ENCODE results near the gene POU5F1. TPM values are rescaled to one million over a fixed set of nuclear protein-coding genes. Genes with fewer than 3 reads are reported as not detected.

Gene POU5F1
- total RNA-seq, 1 donor from 2014 or later = not detected

DNA sequence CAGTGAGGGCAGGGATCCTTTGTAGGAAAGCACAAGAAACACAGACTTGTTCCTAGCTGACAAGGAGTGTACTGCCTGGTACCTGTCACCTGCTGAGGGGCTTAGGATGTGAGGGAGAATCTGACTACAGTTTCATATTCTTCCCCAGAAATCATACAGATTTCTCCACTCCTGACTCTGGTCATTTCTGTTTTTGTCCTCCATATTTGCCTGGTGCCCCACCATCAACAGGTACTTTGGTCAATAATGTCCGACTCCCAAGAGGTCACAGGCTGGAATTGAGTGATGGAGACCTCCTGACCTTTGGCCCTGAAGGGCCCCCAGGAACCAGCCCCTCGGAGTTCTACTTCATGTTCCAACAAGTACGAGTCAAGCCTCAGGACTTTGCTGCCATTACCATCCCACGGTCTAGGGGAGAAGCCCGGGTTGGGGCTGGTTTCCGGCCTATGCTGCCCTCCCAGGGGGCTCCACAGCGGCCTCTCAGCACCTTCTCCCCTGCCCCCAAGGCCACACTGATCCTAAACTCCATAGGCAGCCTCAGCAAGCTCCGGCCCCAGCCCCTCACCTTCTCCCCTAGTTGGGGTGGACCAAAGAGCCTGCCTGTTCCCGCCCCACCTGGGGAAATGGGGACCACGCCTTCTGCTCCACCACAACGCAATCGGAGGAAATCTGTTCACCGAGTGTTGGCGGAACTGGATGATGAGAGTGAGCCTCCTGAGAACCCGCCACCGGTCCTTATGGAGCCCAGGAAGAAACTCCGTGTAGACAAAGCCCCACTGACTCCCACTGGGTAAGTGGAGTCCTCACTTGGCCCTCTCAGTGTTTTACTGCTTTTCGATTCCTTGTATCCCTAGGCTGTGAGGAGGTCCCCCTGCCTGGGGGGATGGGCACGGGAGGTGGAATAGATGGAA is 9.0 kb downstream of the POU5F1 start:
- TF ChIP-seq, protein P1, sequence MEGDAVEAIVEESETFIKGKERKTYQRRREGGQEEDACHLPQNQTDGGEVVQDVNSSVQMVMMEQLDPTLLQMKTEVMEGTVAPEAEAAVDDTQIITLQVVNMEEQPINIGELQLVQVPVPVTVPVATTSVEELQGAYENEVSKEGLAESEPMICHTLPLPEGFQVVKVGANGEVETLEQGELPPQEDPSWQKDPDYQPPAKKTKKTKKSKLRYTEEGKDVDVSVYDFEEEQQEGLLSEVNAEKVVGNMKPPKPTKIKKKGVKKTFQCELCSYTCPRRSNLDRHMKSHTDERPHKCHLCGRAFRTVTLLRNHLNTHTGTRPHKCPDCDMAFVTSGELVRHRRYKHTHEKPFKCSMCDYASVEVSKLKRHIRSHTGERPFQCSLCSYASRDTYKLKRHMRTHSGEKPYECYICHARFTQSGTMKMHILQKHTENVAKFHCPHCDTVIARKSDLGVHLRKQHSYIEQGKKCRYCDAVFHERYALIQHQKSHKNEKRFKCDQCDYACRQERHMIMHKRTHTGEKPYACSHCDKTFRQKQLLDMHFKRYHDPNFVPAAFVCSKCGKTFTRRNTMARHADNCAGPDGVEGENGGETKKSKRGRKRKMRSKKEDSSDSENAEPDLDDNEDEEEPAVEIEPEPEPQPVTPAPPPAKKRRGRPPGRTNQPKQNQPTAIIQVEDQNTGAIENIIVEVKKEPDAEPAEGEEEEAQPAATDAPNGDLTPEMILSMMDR (IDR thresholded peaks at IDR 0.05) = no peak
- no peaks in the 10 kb centered on the region for H3K27me3 Mint-ChIP-seq (ENCODE audit: unreplicated experiment)
- no peak overlapping the region for H3K4me3 Mint-ChIP-seq (ENCODE audit: unreplicated experiment)
- H3K36me3 Mint-ChIP-seq (ENCODE audit: unreplicated experiment) = peaks cover 2% of the 10 kb centered on the region
- H3K4me1 Mint-ChIP-seq (ENCODE audit: unreplicated experiment) = peaks cover 23% of the 10 kb centered on the region
- no peaks in the 10 kb centered on the region for H3K9me3 Mint-ChIP-seq (ENCODE audit: unreplicated experiment)
- no peak for DNase-seq (ENCODE audit: extremely low spot score, unreplicated experiment)
- no peak overlapping the region for H3K27ac Mint-ChIP-seq (ENCODE audit: unreplicated experiment)

DNA sequence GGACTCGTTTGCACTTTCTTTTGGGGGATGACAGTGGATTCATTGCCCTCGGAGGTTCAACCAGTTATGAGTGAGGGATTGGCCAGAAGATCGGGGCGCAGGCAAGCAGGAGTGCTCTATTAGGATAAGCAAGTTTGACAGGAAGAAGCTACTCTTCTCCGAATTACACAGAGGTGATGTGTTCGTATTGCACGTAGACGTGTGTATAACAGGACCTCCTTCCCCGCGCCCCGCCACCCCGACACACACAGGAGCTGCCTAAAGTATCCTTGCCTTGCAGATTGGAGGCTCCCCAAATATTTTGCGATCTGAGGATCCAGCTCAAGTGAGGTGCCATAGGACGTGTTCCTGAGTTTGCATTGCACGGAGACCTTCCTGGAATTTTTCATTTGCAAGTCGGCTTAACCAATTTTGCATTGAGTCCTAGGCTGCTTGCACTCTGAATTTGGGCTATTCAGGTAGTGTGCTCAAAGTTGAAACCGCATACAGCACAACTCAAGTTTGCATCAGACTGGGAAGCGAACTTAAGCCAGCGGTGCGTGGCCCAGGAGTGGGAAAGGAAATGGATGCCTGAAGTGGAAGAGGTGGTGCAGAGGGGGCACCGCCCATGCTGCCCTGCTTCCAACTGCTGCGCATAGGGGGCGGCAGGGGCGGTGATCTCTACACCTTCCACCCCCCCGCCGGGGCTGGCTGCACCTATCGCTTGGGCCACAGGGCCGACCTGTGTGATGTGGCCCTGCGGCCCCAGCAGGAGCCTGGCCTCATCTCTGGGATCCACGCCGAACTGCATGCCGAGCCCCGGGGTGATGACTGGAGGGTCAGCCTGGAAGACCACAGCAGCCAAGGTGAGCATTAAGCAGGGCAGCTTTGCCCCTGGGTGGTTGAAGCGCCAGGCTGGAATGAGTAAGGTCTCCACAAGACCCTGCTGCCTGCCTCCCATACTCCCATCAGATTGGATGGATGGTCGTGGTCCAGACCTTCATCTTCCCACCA is 11.3 kb downstream of the POU5F1 start:
- peak overlapping the region; percentile 86 for H3K27ac Mint-ChIP-seq (ENCODE audit: unreplicated experiment)
- TF ChIP-seq, protein P1 (IDR thresholded peaks at IDR 0.05) = no peak
- H3K27me3 Mint-ChIP-seq (ENCODE audit: unreplicated experiment) = no peaks in the 10 kb centered on the region
- DNase-seq (ENCODE audit: extremely low spot score, unreplicated experiment) = no peak
- peaks cover 9% of the 10 kb centered on the region for H3K36me3 Mint-ChIP-seq (ENCODE audit: unreplicated experiment)
- no peaks in the 10 kb centered on the region for H3K9me3 Mint-ChIP-seq (ENCODE audit: unreplicated experiment)
- H3K4me1 Mint-ChIP-seq (ENCODE audit: unreplicated experiment) = peaks cover 23% of the 10 kb centered on the region
- peak overlapping the region; percentile 89 for H3K4me3 Mint-ChIP-seq (ENCODE audit: unreplicated experiment)

DNA sequence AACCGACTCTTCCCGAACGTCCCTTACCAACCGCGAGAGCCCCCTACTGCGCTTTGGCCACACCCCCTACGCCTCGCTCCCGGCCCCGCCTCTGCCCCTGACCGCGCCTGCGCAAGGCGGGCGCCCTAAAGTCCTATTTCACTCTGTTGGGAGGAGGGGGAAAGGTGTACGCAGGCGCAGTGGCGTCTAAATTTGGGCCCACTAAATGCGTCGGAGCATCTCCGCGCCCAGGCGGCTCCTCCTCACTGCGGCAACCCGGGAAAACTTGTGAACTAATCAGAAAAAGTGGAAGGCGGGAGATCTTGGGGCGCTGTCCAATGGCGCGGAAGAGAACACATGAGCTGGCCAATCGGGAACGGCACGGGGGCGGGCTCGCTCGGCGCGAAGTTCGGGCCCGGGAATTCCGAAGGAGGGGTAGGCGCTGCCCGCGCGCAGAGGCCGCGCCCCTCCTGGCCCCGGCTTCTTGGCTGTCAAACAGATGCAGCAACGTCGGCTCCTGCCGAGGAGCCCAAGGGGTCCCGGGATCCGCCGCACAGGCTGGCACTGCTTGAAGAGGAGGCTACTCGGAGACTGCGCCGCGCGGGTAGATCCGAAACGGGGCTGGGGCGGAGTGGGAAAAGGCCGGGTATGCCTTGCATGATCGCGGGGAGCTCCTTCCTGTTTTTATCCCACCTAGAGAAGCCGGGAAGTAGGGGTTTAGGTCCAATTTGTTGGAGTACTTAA is 12.2 kb downstream of the POU5F1 start, which contains the start of gene TCF19:
Gene TCF19, plus strand, starts transcription at position 450 of the 723 bp plus-strand sequence. CDS start 881 bp downstream, outside the sequence.
- Mint-ChIP-seq H3K27me3 (ENCODE audit: unreplicated experiment) (no peaks in the 10 kb centered on the region), H3K4me3 (ENCODE audit: unreplicated experiment) (peak within 1 kb of the TSS; percentile 89), H3K27ac (ENCODE audit: unreplicated experiment) (peak within 1 kb of the TSS; percentile 86), H3K4me1 (ENCODE audit: unreplicated experiment) (peaks cover 23% of the 10 kb centered on the region), H3K36me3 (ENCODE audit: unreplicated experiment) (peaks cover 9% of the 10 kb centered on the region), H3K9me3 (ENCODE audit: unreplicated experiment) (no peaks in the 10 kb centered on the region)
- TF ChIP-seq, protein P1 (IDR thresholded peaks at IDR 0.05) = no peak
- peak; percentile 100 for DNase-seq (ENCODE audit: extremely low spot score, unreplicated experiment)

DNA sequence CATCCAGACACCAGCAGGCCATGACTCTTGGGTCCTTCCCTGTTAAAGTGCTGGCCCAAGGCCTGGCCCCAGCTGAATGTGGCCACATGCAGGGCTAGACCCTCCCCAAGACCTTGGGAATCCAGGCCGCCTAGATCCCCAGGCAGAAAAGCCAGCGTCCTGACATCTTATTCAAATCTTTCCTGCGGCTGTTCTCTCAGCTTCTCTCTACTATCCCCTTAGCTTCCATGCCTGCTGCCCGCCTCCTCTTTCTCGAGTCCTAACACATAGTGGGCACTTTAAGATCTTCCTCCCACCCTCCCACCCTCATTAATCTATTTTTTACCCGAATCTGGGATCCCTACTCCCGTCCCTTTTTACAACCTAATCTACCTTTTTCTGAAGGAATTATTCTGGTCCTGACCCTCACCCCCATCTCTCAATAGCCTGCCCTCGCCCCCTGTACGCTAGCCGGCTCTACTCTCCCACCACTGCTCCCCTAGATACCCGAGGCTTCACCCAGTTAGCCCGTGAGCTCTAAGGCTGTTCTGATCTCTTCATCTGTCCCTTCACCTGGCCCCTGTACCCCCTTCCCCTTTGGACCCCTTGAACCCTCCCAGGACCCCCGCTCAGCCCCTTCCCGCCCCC is 12.9 kb downstream of the POU5F1 start, which contains the start of gene CCHCR1:
Gene CCHCR1, minus strand, starts transcription at position 290 of the 627 bp plus-strand sequence. Its CDS starts 202 bp downstream, at position 88.
- H3K9me3 Mint-ChIP-seq (ENCODE audit: unreplicated experiment) = no peaks in the 10 kb centered on the region
- TF ChIP-seq, protein P1 (IDR thresholded peaks at IDR 0.05) = no peak
- peak within 1 kb of the TSS; percentile 89 for H3K4me3 Mint-ChIP-seq (ENCODE audit: unreplicated experiment)
- H3K36me3 Mint-ChIP-seq (ENCODE audit: unreplicated experiment) = peaks cover 9% of the 10 kb centered on the region
- DNase-seq (ENCODE audit: extremely low spot score, unreplicated experiment) = no peak
- H3K4me1 Mint-ChIP-seq (ENCODE audit: unreplicated experiment) = peaks cover 23% of the 10 kb centered on the region
- H3K27ac Mint-ChIP-seq (ENCODE audit: unreplicated experiment) = peak within 1 kb of the TSS; percentile 86
- H3K27me3 Mint-ChIP-seq (ENCODE audit: unreplicated experiment) = no peaks in the 10 kb centered on the region
